GM12892 (cell line): Measurements from ENCODE around the gene PCSK5.

ENCODE experiments used
- DNase-seq: peaks from one replicate; pipeline ENCODE4 v3.0.0; 2011; ENCODE audit not compliant: insufficient read length
- FAIRE-seq: peaks from 2 replicates; lab custom pipeline; 2011; peaks lifted over from hg19 to GRCh38; lab: Jason Lieb, UNC
- POLR2A ChIP-seq: IDR thresholded peaks from 2 replicates; pipeline ENCODE4 v1.6.1; 2011; ENCODE audit warnings: low read depth, low read length, control low read depth
- POLR2AphosphoS5 ChIP-seq: IDR thresholded peaks from 2 replicates; pipeline ENCODE4 v1.6.1; 2011; ENCODE audit warnings: low read depth, low read length, control low read depth
- TAF1 ChIP-seq: IDR thresholded peaks from 2 replicates; pipeline ENCODE4 v1.6.1; 2011; ENCODE audit warnings: low read depth, mild to moderate bottlenecking, control low read depth, low read length, borderline replicate concordance

PCSK5 gene

GRCh38 chr9:76213751-76214150 lies 323.3 kb downstream of the PCSK5 start:
- FAIRE-seq (no peak), DNase-seq (no peak)
- no peak for TF ChIP-seq POLR2AphosphoS5
- no peak for TF ChIP-seq POLR2A
- TF ChIP-seq TAF1: no peak

GRCh38 chr9:76215066-76215465 lies 324.6 kb downstream of the PCSK5 start:
- DNase-seq: no peak
- TF ChIP-seq TAF1: no peak
- no peak for TF ChIP-seq POLR2AphosphoS5
- no peak for TF ChIP-seq POLR2A
- no peak for FAIRE-seq

- TF ChIP-seq TAF1 (no peak), POLR2AphosphoS5 (no peak), POLR2A (no peak)
- DNase-seq: no peak
- FAIRE-seq: no peak
These were observed 325.7 kb downstream of the PCSK5 start for GRCh38 chr9:76216161-76216649.

GRCh38 chr9:76218117-76218885 lies 327.8 kb downstream of the PCSK5 start:
- TF ChIP-seq TAF1: no peak
- TF ChIP-seq POLR2A: no peak
- TF ChIP-seq POLR2AphosphoS5: no peak
- DNase-seq (no peak), FAIRE-seq (no peak)

- FAIRE-seq: no peak
- TF ChIP-seq TAF1 (no peak), POLR2A (no peak), POLR2AphosphoS5 (no peak)
- DNase-seq: no peak
These were observed 328.5 kb downstream of the PCSK5 start for GRCh38 chr9:76218886-76219445.

- FAIRE-seq: no peak
- DNase-seq: no peak
- TF ChIP-seq POLR2AphosphoS5 (no peak), TAF1 (no peak), POLR2A (no peak)
These were observed 329.2 kb downstream of the PCSK5 start for GRCh38 chr9:76219560-76220151.

- DNase-seq (no peak), FAIRE-seq (no peak)
- TF ChIP-seq POLR2A (no peak), TAF1 (no peak), POLR2AphosphoS5 (no peak)
These were observed 330.9 kb downstream of the PCSK5 start for GRCh38 chr9:76221423-76221822.

GRCh38 chr9:76223749-76224340 lies 333.4 kb downstream of the PCSK5 start:
- DNase-seq (no peak), FAIRE-seq (no peak)
- TF ChIP-seq POLR2A: no peak
- TF ChIP-seq POLR2AphosphoS5: no peak
- TF ChIP-seq TAF1: no peak

- DNase-seq: no peak
- TF ChIP-seq POLR2A (no peak), POLR2AphosphoS5 (no peak), TAF1 (no peak)
- no peak for FAIRE-seq
These were observed 336.7 kb downstream of the PCSK5 start for GRCh38 chr9:76227156-76227555.

- TF ChIP-seq POLR2AphosphoS5 (no peak), TAF1 (no peak), POLR2A (no peak)
- FAIRE-seq (no peak), DNase-seq (no peak)
These were observed 340.5 kb downstream of the PCSK5 start for GRCh38 chr9:76231001-76231400.

- DNase-seq: no peak
- FAIRE-seq: no peak
- no peak for TF ChIP-seq POLR2AphosphoS5
- TF ChIP-seq POLR2A: no peak
- TF ChIP-seq TAF1: no peak
These were observed 342.5 kb downstream of the PCSK5 start for GRCh38 chr9:76232861-76233489.
